Prostate gland (tissue), 2 donors: ENCODE measurements around the gene MRPS6.

Source experiments
- POLR2A ChIP-seq: fragments of 450-650 bp; IDR thresholded peaks from one replicate; pipeline ENCODE4 v1.6.1; 2016; ENCODE audit warnings: antibody characterized with exemption, mild to moderate bottlenecking
- TF ChIP-seq, protein P1 (sequence below), 4 experiments: fragments of 200-600 bp in 2 of 4; fragments of 450-650 bp in 2 of 4; sonication (generic) in 2 of 4; IDR thresholded peaks; 1 replicate in 3 of 4; 2 replicates in 1 of 4; pipeline ENCODE4 v1.5.1; 2016 to 2019; ENCODE audit warnings: antibody characterized with exemption in 4 of 4, mild to moderate bottlenecking in 2 of 4, moderate library complexity in 2 of 4

DNA sequence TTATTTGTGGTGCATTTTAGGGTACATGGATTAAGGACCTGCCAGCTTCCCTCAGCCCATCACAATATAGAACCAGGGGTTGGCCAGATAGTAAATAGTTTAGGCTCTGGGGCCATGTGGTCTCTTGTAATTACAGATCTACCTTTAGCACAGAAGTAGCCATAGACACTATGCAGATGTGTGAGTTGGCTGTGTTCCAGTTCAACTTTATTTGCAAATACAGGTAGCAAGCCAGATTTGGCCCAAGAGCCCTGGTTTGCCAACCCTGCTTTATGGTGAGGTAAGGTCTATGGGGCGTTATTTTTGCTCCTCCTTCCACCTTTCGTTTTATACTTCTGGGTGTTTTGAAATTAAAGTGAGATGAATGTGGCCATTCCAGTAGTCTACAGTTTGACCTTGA, 48.7 kb downstream of the MRPS6 start:
- TF ChIP-seq POLR2A: no peak
- TF ChIP-seq, protein P1, sequence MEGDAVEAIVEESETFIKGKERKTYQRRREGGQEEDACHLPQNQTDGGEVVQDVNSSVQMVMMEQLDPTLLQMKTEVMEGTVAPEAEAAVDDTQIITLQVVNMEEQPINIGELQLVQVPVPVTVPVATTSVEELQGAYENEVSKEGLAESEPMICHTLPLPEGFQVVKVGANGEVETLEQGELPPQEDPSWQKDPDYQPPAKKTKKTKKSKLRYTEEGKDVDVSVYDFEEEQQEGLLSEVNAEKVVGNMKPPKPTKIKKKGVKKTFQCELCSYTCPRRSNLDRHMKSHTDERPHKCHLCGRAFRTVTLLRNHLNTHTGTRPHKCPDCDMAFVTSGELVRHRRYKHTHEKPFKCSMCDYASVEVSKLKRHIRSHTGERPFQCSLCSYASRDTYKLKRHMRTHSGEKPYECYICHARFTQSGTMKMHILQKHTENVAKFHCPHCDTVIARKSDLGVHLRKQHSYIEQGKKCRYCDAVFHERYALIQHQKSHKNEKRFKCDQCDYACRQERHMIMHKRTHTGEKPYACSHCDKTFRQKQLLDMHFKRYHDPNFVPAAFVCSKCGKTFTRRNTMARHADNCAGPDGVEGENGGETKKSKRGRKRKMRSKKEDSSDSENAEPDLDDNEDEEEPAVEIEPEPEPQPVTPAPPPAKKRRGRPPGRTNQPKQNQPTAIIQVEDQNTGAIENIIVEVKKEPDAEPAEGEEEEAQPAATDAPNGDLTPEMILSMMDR (IDR thresholded peaks at IDR 0.05): no peak
